ENCODE results near the gene CFL1. TPM values are rescaled to one million over a fixed set of nuclear protein-coding genes. Genes with fewer than 3 reads are reported as not detected.

Gene CFL1
- total and polyA plus RNA-seq, 2 experiments from 2014 or later, result 1,393 to 2,124 TPM

DNA sequence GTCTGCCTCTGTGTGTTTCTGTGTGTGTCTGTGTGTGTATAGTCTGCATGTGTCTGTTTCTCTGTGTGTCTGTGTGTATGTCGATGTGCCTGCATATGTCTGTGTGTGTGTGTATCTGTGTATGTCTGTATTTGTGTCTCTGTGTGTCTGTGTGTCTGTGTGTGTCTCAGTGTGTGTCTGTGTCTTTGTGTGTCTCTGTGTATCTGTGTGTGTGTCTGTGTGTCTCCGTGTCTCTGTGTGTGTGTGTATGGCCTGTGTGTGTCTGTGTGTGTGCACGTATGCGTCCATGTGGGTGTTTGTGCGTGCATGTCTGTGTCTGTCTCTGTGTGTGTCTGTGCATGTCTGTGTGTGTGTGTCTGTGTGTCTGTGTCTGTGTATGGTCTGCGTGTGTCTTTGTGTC lies 23.8 kb downstream of the CFL1 start (continued):
- TF ChIP-seq, protein P1, sequence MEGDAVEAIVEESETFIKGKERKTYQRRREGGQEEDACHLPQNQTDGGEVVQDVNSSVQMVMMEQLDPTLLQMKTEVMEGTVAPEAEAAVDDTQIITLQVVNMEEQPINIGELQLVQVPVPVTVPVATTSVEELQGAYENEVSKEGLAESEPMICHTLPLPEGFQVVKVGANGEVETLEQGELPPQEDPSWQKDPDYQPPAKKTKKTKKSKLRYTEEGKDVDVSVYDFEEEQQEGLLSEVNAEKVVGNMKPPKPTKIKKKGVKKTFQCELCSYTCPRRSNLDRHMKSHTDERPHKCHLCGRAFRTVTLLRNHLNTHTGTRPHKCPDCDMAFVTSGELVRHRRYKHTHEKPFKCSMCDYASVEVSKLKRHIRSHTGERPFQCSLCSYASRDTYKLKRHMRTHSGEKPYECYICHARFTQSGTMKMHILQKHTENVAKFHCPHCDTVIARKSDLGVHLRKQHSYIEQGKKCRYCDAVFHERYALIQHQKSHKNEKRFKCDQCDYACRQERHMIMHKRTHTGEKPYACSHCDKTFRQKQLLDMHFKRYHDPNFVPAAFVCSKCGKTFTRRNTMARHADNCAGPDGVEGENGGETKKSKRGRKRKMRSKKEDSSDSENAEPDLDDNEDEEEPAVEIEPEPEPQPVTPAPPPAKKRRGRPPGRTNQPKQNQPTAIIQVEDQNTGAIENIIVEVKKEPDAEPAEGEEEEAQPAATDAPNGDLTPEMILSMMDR (conservative IDR thresholded peaks at IDR 0.05; ENCODE audit: low read depth in 2 of 2), result no peak
- no peak for TF ChIP-seq EZH2 (IDR thresholded peaks at IDR 0.05; ENCODE audit: low read depth, unreplicated experiment)
- TF ChIP-seq STAT1 (IDR thresholded peaks at IDR 0.05; ENCODE audit: unreplicated experiment), result no peak
- no peak for TF ChIP-seq POLR2AphosphoS5 (IDR thresholded peaks at IDR 0.05; ENCODE audit: low read depth)
- TF ChIP-seq EZH2phosphoT487 (IDR thresholded peaks at IDR 0.05; ENCODE audit: unreplicated experiment), result no peak
- TF ChIP-seq CREB1 (CRISPR knock-in tag; IDR thresholded peaks at IDR 0.05; ENCODE audit: low read depth), result no peak
- no peak for TF ChIP-seq JUNB (IDR thresholded peaks at IDR 0.05; ENCODE audit: unreplicated experiment)
- TF ChIP-seq ZNF331 (CRISPR knock-in tag; IDR thresholded peaks at IDR 0.05; ENCODE audit: low read depth), result no peak
- TF ChIP-seq, protein P2, sequence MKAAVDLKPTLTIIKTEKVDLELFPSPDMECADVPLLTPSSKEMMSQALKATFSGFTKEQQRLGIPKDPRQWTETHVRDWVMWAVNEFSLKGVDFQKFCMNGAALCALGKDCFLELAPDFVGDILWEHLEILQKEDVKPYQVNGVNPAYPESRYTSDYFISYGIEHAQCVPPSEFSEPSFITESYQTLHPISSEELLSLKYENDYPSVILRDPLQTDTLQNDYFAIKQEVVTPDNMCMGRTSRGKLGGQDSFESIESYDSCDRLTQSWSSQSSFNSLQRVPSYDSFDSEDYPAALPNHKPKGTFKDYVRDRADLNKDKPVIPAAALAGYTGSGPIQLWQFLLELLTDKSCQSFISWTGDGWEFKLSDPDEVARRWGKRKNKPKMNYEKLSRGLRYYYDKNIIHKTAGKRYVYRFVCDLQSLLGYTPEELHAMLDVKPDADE (IDR thresholded peaks at IDR 0.05), result no peak
- no peak for TF ChIP-seq NANOG (IDR thresholded peaks at IDR 0.05; ENCODE audit: borderline replicate concordance)
- TF ChIP-seq ZNF114 (CRISPR knock-in tag; IDR thresholded peaks at IDR 0.05), result no peak
- no peak for TF ChIP-seq REST (IDR thresholded peaks at IDR 0.05; ENCODE audit: unreplicated experiment)

GRCh38 chr11:65833297-65834030 lies 24.5 kb downstream of the CFL1 start, which contains the start of gene SNX32:
SNX32 (plus strand) TSS chr11:65833963; CDS start chr11:65834066, 103 bp downstream.
- ATAC-seq (peak; percentile 97), DNase-seq (ENCODE audit: low spot score) (peak; percentile 98)
- Histone ChIP-seq H3K4me1 (ENCODE audit: insufficient read depth) (peaks cover 5% of the 10 kb centered on the region; the same call in 1 of the 2 replicates), H3K4me2 (peak within 1 kb of the TSS; percentile 96), H3K36me3 (ENCODE audit: insufficient read depth) (no peaks in the 10 kb centered on the region), H3K79me2 (replicated peaks; ENCODE audit: insufficient read depth) (0 out of 2 replicates have a peak, but pooled peaks cover 4% of the 10 kb centered on the region), H3K27me3 (ENCODE audit: insufficient read depth) (peaks cover 10% of the 10 kb centered on the region), H2AFZ (peak within 1 kb of the TSS; percentile 97), H4K20me1 (replicated peaks; ENCODE audit: insufficient read depth) (no peaks in the 10 kb centered on the region), H3K4me3 (peak within 1 kb of the TSS; percentile 76), H3K27ac (ENCODE audit: low read depth) (no peak within 1 kb of the TSS), H3K9me2 (ENCODE audit: insufficient read depth) (peaks cover 6% of the 10 kb centered on the region; the same call in 1 of the 2 replicates), H3F3A (replicated peaks; ENCODE audit: low read depth) (0 out of 2 replicates have a peak, but pooled peaks cover 3% of the 10 kb centered on the region)
- Mint-ChIP-seq H3K27me3 (ENCODE audit: insufficient read depth, low read depth, poor library complexity) (peaks cover 23% of the 10 kb centered on the region), H3K27ac (no peak within 1 kb of the TSS), H3K36me3 (ENCODE audit: low read depth) (no peaks in the 10 kb centered on the region), H3K4me3 (no peak within 1 kb of the TSS; the same call in 2 of the 3 replicates), H3K4me1 (peaks cover 11% of the 10 kb centered on the region), H3K9me3 (no peaks in the 10 kb centered on the region)
- no peak for TF ChIP-seq STAT1 (IDR thresholded peaks at IDR 0.05; ENCODE audit: unreplicated experiment)
- no peak for TF ChIP-seq ZNF331 (CRISPR knock-in tag; IDR thresholded peaks at IDR 0.05; ENCODE audit: low read depth)
- no peak for TF ChIP-seq ZNF114 (CRISPR knock-in tag; IDR thresholded peaks at IDR 0.05)
- TF ChIP-seq REST (IDR thresholded peaks at IDR 0.05; ENCODE audit: unreplicated experiment), result no peak
- TF ChIP-seq, protein P1 (conservative IDR thresholded peaks at IDR 0.05; ENCODE audit: low read depth in 2 of 2), result no peak
- TF ChIP-seq, protein P2 (IDR thresholded peaks at IDR 0.05), result no peak

All from GM23338 (cell line).